HG03520 (cell line): ENCODE measurements around the gene SMIM20.
A peak's percentile ranks its signal among the peaks of the same experiment; 100 is the strongest.

Source experiments
- ATAC-seq: cut with Tn5 transposase; IDR thresholded peaks from one replicate; pipeline ENCODE4 v1.9.1; 2021; ENCODE audit warnings: mild to moderate bottlenecking, moderate library complexity; ENCODE audit not compliant: unreplicated experiment

The SMIM20 gene

GRCh38 chr4:25925486-25926201 lies 11.6 kb downstream of the SMIM20 start:
- ATAC-seq: peak; percentile 78

- no peak for ATAC-seq
These were observed 12.4 kb downstream of the SMIM20 start for GRCh38 chr4:25926462-25926861.

GRCh38 chr4:25927361-25928195 lies 13.6 kb downstream of the SMIM20 start:
- no peak for ATAC-seq

GRCh38 chr4:25928379-25929297 lies 14.6 kb downstream of the SMIM20 start:
- no peak for ATAC-seq

GRCh38 chr4:25929298-25929686 lies 15.3 kb downstream of the SMIM20 start:
- ATAC-seq: no peak

GRCh38 chr4:25930731-25931354 lies 16.8 kb downstream of the SMIM20 start:
- no peak for ATAC-seq

- no peak for ATAC-seq
These were observed 22.7 kb downstream of the SMIM20 start for GRCh38 chr4:25936696-25937095.

- ATAC-seq: no peak
These were observed 23.8 kb downstream of the SMIM20 start for GRCh38 chr4:25937801-25938200.

- ATAC-seq: peak; percentile 38
These were observed 24.3 kb downstream of the SMIM20 start for GRCh38 chr4:25938366-25938765.

- peak; percentile 90 for ATAC-seq
These were observed 24.8 kb downstream of the SMIM20 start for GRCh38 chr4:25938787-25939186.

- no peak for ATAC-seq
These were observed 25.3 kb downstream of the SMIM20 start for GRCh38 chr4:25939330-25939729.

GRCh38 chr4:25941457-25942221 lies 27.6 kb downstream of the SMIM20 start:
- no peak for ATAC-seq

- no peak for ATAC-seq
These were observed 29.3 kb downstream of the SMIM20 start for GRCh38 chr4:25943312-25943711.

- no peak for ATAC-seq
These were observed 29.8 kb downstream of the SMIM20 start for GRCh38 chr4:25943805-25944204.

GRCh38 chr4:25948051-25948450 lies 34.0 kb downstream of the SMIM20 start:
- ATAC-seq: no peak

- ATAC-seq: no peak
These were observed 35.2 kb downstream of the SMIM20 start for GRCh38 chr4:25949173-25949748.

- ATAC-seq: no peak
These were observed 36.0 kb downstream of the SMIM20 start for GRCh38 chr4:25949994-25950393.

- ATAC-seq: no peak
These were observed 36.7 kb downstream of the SMIM20 start for GRCh38 chr4:25950461-25951389.
